ENCODE data around the gene AFF4.

The AFF4 gene

GRCh38 chr5:132838516-132839282 is 124.7 kb downstream of the AFF4 start:
- TF ChIP-seq TAF1 (IDR thresholded peaks at IDR 0.05; ENCODE audit: borderline replicate concordance, insufficient read depth, low read length), result no peak
- TF ChIP-seq SIN3A (IDR thresholded peaks at IDR 0.05; ENCODE audit: borderline replicate concordance, insufficient read depth, low read length), result no peak

- no peak for TF ChIP-seq FOXP2 (optimal IDR thresholded peaks at IDR 0.05; ENCODE audit: borderline replicate concordance, extremely low read depth, extremely low read length, insufficient read depth)
- no peak for TF ChIP-seq POLR2AphosphoS5 (IDR thresholded peaks at IDR 0.05; ENCODE audit: low read depth, low read length)
- no peak for TF ChIP-seq SIN3A (IDR thresholded peaks at IDR 0.05; ENCODE audit: borderline replicate concordance, insufficient read depth, low read length)
- TF ChIP-seq REST (IDR thresholded peaks at IDR 0.05; ENCODE audit: insufficient read depth in 1 of 2, low read depth in 2 of 2, low read length in 2 of 2), result no peak
- TF ChIP-seq TAF1 (IDR thresholded peaks at IDR 0.05; ENCODE audit: borderline replicate concordance, insufficient read depth, low read length), result no peak
Measured at GRCh38 chr5:132837868-132838267, 125.6 kb downstream of the AFF4 start.

GRCh38 chr5:132836852-132837251 is 126.6 kb downstream of the AFF4 start:
- TF ChIP-seq REST (IDR thresholded peaks at IDR 0.05; ENCODE audit: insufficient read depth in 1 of 2, low read depth in 2 of 2, low read length in 2 of 2), result no peak
- no peak for TF ChIP-seq POLR2AphosphoS5 (IDR thresholded peaks at IDR 0.05; ENCODE audit: low read depth, low read length)
- no peak for TF ChIP-seq SIN3A (IDR thresholded peaks at IDR 0.05; ENCODE audit: borderline replicate concordance, insufficient read depth, low read length)
- TF ChIP-seq TAF1 (IDR thresholded peaks at IDR 0.05; ENCODE audit: borderline replicate concordance, insufficient read depth, low read length), result no peak
- TF ChIP-seq FOXP2 (optimal IDR thresholded peaks at IDR 0.05; ENCODE audit: borderline replicate concordance, extremely low read depth, extremely low read length, insufficient read depth), result no peak

- TF ChIP-seq REST (IDR thresholded peaks at IDR 0.05; ENCODE audit: insufficient read depth in 1 of 2, low read depth in 2 of 2, low read length in 2 of 2), result no peak
- no peak for TF ChIP-seq POLR2AphosphoS5 (IDR thresholded peaks at IDR 0.05; ENCODE audit: low read depth, low read length)
- no peak for TF ChIP-seq FOXP2 (optimal IDR thresholded peaks at IDR 0.05; ENCODE audit: borderline replicate concordance, extremely low read depth, extremely low read length, insufficient read depth)
- no peak for TF ChIP-seq SIN3A (IDR thresholded peaks at IDR 0.05; ENCODE audit: borderline replicate concordance, insufficient read depth, low read length)
- TF ChIP-seq TAF1 (IDR thresholded peaks at IDR 0.05; ENCODE audit: borderline replicate concordance, insufficient read depth, low read length), result no peak
Measured at GRCh38 chr5:132834057-132834456, 129.4 kb downstream of the AFF4 start.

GRCh38 chr5:132832612-132833011 is 130.8 kb downstream of the AFF4 start:
- no peak for TF ChIP-seq TAF1 (IDR thresholded peaks at IDR 0.05; ENCODE audit: borderline replicate concordance, insufficient read depth, low read length)
- TF ChIP-seq POLR2AphosphoS5 (IDR thresholded peaks at IDR 0.05; ENCODE audit: low read depth, low read length), result no peak
- TF ChIP-seq SIN3A (IDR thresholded peaks at IDR 0.05; ENCODE audit: borderline replicate concordance, insufficient read depth, low read length), result no peak
- no peak for TF ChIP-seq REST (IDR thresholded peaks at IDR 0.05; ENCODE audit: insufficient read depth in 1 of 2, low read depth in 2 of 2, low read length in 2 of 2)
- no peak for TF ChIP-seq FOXP2 (optimal IDR thresholded peaks at IDR 0.05; ENCODE audit: borderline replicate concordance, extremely low read depth, extremely low read length, insufficient read depth)

Data from PFSK-1 (cell line).